Activated CD4-positive, alpha-beta memory T cell treated with anti-CD3 and anti-CD28 coated beads for 36 hours (primary cell): ENCODE data around the gene ENC1. TPM values are rescaled to one million over a fixed set of nuclear protein-coding genes. Genes with fewer than 3 reads are reported as not detected.

Source experiments
- CTCF ChIA-PET: fragments of 350-600 bp; sonication (Branson Sonifier 250); formaldehyde crosslinking; loops from one replicate; lab custom pipeline; 2021; ENCODE audit warnings: antibody characterized with exemption, inconsistent platforms; lab: Charles Lee
- POLR2A ChIA-PET: fragments of 350-600 bp; sonication (Branson Sonifier 250); formaldehyde crosslinking; loops from one replicate; lab custom pipeline; 2021; ENCODE audit warnings: antibody characterized with exemption; lab: Charles Lee
- DNase-seq: peaks from one replicate; pipeline ENCODE4 v3.0.0-alpha.2; 2020
- H3K27ac Mint-ChIP-seq: one replicate; pipeline ENCODE4 v1.8.0; 2021; ENCODE audit warnings: mixed read lengths
- H3K27me3 Mint-ChIP-seq: one replicate; pipeline ENCODE4 v1.8.0; 2021; ENCODE audit warnings: mixed read lengths
- H3K36me3 Mint-ChIP-seq: one replicate; pipeline ENCODE4 v1.8.0; 2021; ENCODE audit warnings: mixed read lengths
- H3K4me1 Mint-ChIP-seq: one replicate; pipeline ENCODE4 v1.8.0; 2021; ENCODE audit warnings: low read depth, mixed read lengths
- H3K4me3 Mint-ChIP-seq: one replicate; pipeline ENCODE4 v1.8.0; 2021; ENCODE audit warnings: mild to moderate bottlenecking, mixed read lengths
- H3K9me3 Mint-ChIP-seq: one replicate; pipeline ENCODE4 v1.8.0; 2021; ENCODE audit warnings: mixed read lengths
- intact Hi-C: fragments of 100-400 bp; cut with micrococcal nuclease; formaldehyde crosslinking; loops from one replicate; pipeline ENCODE4 v1.15.1; 2023
- total RNA-seq, 2 experiments: library from RNA; stranded (reverse); gene quantifications; one replicate each; pipeline ENCODE4 v1.2.3, GENCODE V29; 2021

Gene ENC1
- total RNA-seq, 2 experiments from 2014 or later: 0.29 to 0.44 TPM

DNA sequence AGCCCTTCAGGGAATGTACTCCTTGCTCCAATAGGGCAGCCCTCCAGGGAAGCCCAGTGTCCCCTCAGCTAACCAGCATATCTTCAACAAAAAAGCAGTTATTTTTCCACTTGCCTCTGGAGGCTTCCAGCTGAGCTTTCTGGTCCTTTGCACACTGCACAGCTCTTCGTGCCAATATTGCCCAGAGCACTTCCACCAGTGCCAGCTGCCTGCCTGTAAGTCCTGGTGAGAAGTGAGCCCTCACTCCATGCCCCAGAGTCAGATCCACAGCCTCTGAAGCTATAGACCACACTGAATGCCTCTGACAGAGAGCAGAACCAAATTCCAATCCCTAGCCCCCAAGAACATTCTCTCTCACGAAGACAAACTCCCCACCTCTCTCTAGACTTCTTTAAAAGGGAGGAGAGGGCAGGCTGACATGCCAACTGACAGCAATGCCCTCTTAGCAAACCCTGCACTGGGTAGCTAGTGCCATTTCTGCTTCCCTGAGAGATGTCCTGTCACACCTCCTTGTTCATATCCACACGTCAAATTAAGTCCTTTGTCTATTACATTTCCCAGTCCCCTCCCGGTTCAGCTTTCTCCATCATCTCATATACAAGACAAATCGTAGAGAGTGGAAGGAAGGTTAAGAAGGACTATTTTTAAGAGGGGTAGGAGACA, 31.8 kb upstream of the ENC1 start:
- DNase-seq: no peak
- no peaks in the 10 kb centered on the region for H3K4me1 Mint-ChIP-seq
- intact Hi-C loops: loop anchor here (10.0 kb wide), 1 partner anchor 592 kb away; no protein-coding TSS in a partner anchor
- H3K4me3 Mint-ChIP-seq: no peak overlapping the region
- CTCF ChIA-PET: interaction anchor here (0.8 to 1.2 kb wide), 2 partner anchors 40 to 610 kb away, joined by 3 read pairs; no protein-coding TSS in a partner anchor
- POLR2A ChIA-PET: no interaction called here
- H3K27ac Mint-ChIP-seq: no peak overlapping the region
- peaks cover 9% of the 10 kb centered on the region for H3K27me3 Mint-ChIP-seq
- H3K36me3 Mint-ChIP-seq: no peaks in the 10 kb centered on the region
- no peaks in the 10 kb centered on the region for H3K9me3 Mint-ChIP-seq

DNA sequence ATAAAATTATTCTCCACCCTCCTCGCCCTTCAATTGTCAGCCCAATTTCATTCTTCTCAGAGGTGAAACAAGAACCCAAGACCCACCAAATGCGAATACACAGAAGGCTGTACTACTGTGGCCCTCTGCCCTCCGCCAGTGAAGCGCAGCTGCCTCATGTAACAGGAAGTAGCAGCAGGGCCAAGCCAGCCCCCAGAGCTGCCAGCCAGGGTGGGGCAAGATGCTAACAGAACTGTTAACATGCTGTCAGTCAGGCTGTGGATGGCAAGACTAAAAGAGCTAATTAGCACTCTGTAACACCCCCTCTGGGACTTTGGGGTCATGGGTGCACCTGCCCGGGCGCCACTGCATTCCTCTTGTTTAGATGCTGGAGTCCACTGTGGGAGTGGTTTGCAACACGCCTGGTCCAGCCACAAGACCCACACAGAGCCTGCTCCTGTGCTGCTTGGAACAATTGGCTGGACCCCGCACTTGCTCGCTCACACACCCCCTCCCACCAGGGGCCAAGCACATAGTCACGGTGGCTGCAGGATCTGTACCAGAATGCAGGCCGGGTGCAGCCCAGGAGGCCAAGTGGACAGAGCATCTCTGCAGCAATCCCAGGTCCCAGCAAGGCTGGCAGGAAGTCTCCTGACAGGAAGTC, 30.0 kb upstream of the ENC1 start:
- H3K9me3 Mint-ChIP-seq: no peaks in the 10 kb centered on the region
- ChIA-PET POLR2A (no interaction called here), CTCF (no interaction called here)
- H3K36me3 Mint-ChIP-seq: no peaks in the 10 kb centered on the region
- H3K27ac Mint-ChIP-seq: no peak overlapping the region
- intact Hi-C loops: loop anchor here (10.0 kb wide), 1 partner anchor 594 kb away; no protein-coding TSS in a partner anchor
- H3K4me3 Mint-ChIP-seq: no peak overlapping the region
- DNase-seq: no peak
- no peaks in the 10 kb centered on the region for H3K4me1 Mint-ChIP-seq
- peaks cover 9% of the 10 kb centered on the region for H3K27me3 Mint-ChIP-seq

DNA sequence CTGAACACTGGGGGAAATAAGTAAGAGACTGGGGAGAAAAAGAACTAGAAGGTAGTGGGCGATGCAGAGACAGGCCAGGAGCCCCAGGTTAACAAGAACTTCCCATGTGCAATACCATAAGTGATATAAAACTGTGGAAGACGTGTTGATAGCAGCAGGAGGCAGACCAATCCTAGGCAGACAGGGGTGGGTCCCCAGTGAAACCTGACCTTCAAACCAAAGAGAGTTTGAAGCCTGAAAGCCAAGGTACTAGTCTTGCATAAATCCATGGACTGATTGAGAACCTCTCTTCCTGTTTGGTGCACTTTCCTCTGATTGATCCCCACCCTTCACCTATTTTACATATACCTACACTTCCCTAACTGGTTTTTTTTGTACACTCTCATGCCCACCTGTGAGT, 29.3 kb upstream of the ENC1 start:
- Mint-ChIP-seq H3K9me3 (no peaks in the 10 kb centered on the region), H3K36me3 (no peaks in the 10 kb centered on the region), H3K27ac (no peak overlapping the region), H3K4me1 (no peaks in the 10 kb centered on the region), H3K27me3 (peaks cover 9% of the 10 kb centered on the region), H3K4me3 (no peak overlapping the region)
- intact Hi-C loops: loop anchor here (10.0 kb wide), 1 partner anchor 595 kb away; no protein-coding TSS in a partner anchor
- ChIA-PET CTCF (no interaction called here), POLR2A (no interaction called here)
- no peak for DNase-seq

DNA sequence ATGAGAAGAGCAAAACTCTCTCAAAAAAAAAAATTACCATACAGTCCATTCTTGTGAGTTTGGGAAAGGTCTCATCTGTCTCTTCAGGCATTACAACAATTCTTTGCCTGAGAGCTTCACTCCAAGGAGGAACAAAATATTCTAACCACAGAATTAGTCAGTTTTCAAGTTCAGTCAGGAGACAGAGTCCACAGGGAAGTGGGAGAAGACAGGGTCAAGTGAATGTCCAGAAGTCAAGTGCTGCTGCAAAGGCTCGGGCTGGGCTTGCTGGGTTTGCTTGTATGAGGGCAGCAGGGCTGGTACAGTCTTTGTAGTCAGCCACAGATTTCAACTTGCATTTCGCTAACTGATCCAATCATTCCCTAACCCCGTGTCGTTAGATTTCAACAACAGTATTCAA, 26.9 kb upstream of the ENC1 start:
- Mint-ChIP-seq H3K27ac (no peak overlapping the region), H3K4me1 (no peaks in the 10 kb centered on the region), H3K36me3 (no peaks in the 10 kb centered on the region), H3K4me3 (no peak overlapping the region), H3K27me3 (peaks cover 10% of the 10 kb centered on the region), H3K9me3 (no peaks in the 10 kb centered on the region)
- CTCF ChIA-PET: no interaction called here
- intact Hi-C loops: no loop called here
- DNase-seq: no peak
- POLR2A ChIA-PET: no interaction called here

DNA sequence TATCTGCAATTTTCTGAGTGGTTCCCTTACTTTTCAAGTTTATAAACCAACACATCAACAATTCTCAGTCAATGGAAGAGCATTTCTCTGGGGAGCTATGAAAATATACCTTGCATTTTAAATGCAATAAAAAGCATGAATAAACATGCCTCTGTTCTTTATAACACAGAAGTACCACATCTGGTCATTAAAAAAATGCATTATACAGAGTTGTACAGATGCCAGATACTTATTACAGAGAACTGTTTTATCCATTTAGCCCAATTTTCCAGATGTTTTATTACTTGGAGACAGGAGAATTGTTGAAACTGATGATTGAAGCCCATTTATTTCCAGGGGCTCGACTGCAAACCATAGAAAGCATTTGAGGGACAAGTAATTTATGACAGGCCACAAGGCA, 25.3 kb upstream of the ENC1 start:
- no peaks in the 10 kb centered on the region for H3K4me1 Mint-ChIP-seq
- ChIA-PET CTCF (no interaction called here), POLR2A (no interaction called here)
- no peak overlapping the region for H3K4me3 Mint-ChIP-seq
- H3K36me3 Mint-ChIP-seq: no peaks in the 10 kb centered on the region
- DNase-seq: no peak
- intact Hi-C loops: no loop called here
- no peak overlapping the region for H3K27ac Mint-ChIP-seq
- H3K9me3 Mint-ChIP-seq: no peaks in the 10 kb centered on the region
- peaks cover 12% of the 10 kb centered on the region for H3K27me3 Mint-ChIP-seq

DNA sequence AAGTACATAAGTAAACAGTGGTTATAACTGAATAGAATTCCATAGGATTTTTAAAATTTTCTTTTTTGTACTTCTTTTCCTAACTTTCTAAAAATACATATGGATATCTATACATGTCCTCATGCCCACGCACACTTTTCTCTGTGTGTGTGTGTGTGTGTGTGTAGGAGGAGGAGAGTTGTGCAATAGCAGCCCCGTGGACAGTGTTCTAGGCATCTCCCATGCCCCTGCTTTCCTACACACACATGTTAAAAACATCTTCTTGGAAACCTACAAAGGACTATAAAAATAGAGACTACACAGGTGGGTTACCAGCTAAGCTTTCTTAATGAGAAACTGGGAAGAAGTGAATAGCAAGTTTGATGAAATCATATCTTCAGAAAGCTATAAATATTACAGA, 24.7 kb upstream of the ENC1 start:
- Mint-ChIP-seq H3K27me3 (peaks cover 15% of the 10 kb centered on the region), H3K9me3 (no peaks in the 10 kb centered on the region), H3K27ac (no peak overlapping the region), H3K4me3 (no peak overlapping the region), H3K4me1 (no peaks in the 10 kb centered on the region), H3K36me3 (no peaks in the 10 kb centered on the region)
- ChIA-PET CTCF (no interaction called here), POLR2A (no interaction called here)
- intact Hi-C loops: no loop called here
- DNase-seq: no peak

DNA sequence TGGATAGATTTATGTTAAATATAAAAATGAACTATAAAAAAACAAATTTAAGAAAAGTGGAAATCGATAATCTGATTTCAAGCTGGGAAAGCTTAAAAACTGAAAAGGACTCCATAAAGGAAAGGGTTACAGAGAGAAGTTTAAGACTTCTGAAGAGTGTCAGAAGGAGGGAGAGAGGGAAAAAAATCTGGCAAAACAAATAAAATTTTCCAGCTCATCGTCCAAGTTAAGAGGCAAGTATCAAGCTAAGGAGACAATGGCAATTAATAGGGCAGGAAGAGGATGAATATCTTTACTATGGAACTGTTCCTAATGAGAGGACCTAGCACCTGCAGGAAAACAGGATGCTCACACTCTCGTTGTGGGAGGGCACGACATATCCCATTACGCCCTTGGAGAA, 24.0 kb upstream of the ENC1 start:
- POLR2A ChIA-PET: no interaction called here
- no peak for DNase-seq
- CTCF ChIA-PET: no interaction called here
- intact Hi-C loops: no loop called here
- H3K36me3 Mint-ChIP-seq: no peaks in the 10 kb centered on the region
- H3K4me1 Mint-ChIP-seq: no peaks in the 10 kb centered on the region
- H3K27ac Mint-ChIP-seq: no peak overlapping the region
- H3K27me3 Mint-ChIP-seq: peaks cover 13% of the 10 kb centered on the region
- no peak overlapping the region for H3K4me3 Mint-ChIP-seq
- H3K9me3 Mint-ChIP-seq: no peaks in the 10 kb centered on the region

DNA sequence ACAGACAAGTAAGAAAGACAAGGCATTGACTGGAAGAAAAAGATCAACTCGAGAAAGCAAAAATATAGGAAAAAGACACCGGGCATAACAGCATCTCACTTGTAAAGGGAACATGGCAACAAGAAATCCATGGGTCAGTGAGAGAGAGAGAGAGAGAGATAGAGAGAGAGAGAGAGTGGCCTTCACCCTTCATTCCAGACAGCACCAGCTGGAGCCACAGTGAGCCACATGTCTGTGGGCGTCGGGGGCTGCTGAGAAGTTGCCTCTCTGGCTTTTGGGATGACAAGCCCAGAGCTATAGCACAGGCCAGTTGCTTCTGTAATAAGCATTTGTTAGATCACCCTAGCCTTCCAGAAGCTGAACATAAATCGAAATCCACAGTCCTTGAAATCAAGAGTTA, 20.3 kb upstream of the ENC1 start:
- Mint-ChIP-seq H3K9me3 (no peaks in the 10 kb centered on the region), H3K4me1 (no peaks in the 10 kb centered on the region), H3K27ac (no peak overlapping the region), H3K4me3 (no peak overlapping the region), H3K36me3 (no peaks in the 10 kb centered on the region), H3K27me3 (peaks cover 13% of the 10 kb centered on the region)
- CTCF ChIA-PET: interaction anchor here (3.4 kb wide), 1 partner anchor 11 kb away, joined by 11 read pairs; no protein-coding TSS in a partner anchor
- DNase-seq: no peak
- POLR2A ChIA-PET: no interaction called here
- intact Hi-C loops: no loop called here

DNA sequence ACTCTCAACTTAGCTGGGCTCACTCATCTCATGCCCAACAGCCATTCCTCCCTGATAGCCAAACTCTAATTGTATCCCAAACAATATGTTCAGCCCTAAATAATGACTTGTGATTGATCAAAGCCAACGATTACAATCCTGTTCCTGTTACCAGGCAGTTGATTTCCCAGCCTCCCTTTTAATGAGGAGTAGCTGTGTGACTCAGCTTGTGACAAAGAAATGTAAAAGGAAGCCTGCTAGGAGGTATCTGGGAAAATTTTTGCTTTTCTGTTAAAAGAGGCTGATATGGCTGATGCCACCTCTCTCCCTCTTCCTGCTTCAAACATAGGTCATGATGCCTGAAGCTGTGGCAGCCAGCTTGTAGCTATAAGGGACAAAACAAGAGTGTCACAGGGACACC, 19.6 kb upstream of the ENC1 start:
- Mint-ChIP-seq H3K4me1 (no peaks in the 10 kb centered on the region), H3K4me3 (no peak overlapping the region), H3K27ac (no peak overlapping the region), H3K36me3 (no peaks in the 10 kb centered on the region), H3K9me3 (no peaks in the 10 kb centered on the region), H3K27me3 (peaks cover 13% of the 10 kb centered on the region)
- intact Hi-C loops: no loop called here
- DNase-seq: no peak
- POLR2A ChIA-PET: no interaction called here
- CTCF ChIA-PET: interaction anchor here (3.4 kb wide), 1 partner anchor 11 kb away, joined by 11 read pairs; no protein-coding TSS in a partner anchor

DNA sequence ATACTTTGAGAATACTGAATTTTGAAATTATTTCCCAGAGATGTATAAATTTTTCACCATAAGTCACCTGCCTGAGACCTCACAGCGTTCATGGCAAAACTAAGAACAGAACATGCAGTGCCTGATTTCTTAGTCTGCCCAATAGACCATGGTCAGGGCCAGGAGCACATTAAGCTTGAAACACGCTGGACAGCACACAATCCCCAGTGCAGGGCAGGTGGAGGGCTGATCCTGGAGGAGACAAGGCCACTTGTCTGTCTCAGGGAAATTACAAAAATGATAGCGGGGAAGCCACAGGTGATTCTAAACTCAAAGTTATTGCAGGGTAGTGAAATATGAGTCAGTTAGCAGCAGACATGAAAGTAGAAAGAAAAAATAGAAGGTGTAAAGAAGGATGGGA, 18.6 kb upstream of the ENC1 start:
- POLR2A ChIA-PET: no interaction called here
- no peak for DNase-seq
- peaks cover 13% of the 10 kb centered on the region for H3K27me3 Mint-ChIP-seq
- CTCF ChIA-PET: interaction anchor here (3.4 kb wide), 1 partner anchor 10 kb away, joined by 11 read pairs; no protein-coding TSS in a partner anchor
- H3K27ac Mint-ChIP-seq: no peak overlapping the region
- intact Hi-C loops: no loop called here
- H3K36me3 Mint-ChIP-seq: no peaks in the 10 kb centered on the region
- no peak overlapping the region for H3K4me3 Mint-ChIP-seq
- no peaks in the 10 kb centered on the region for H3K4me1 Mint-ChIP-seq
- H3K9me3 Mint-ChIP-seq: no peaks in the 10 kb centered on the region

DNA sequence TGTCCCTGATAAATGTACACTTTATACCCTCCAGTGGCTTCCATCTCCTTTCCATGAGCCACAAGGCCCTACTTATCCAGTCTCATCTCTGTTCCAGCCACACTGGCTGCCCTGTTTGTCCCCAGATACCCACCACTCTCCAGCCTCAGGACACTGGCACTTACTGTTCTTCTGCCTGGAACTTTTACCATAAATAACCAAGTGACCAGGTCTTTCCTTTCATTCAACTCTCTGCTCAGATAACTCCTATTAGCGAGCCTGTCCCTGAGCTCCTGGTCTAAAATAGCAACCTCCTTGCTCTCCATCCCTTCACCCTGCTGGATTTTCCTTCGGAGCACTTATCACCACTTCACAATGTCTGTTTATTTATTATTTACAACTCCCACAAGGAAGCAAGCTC, 16.6 kb upstream of the ENC1 start:
- Mint-ChIP-seq H3K36me3 (no peaks in the 10 kb centered on the region), H3K27ac (no peak overlapping the region), H3K27me3 (peaks cover 7% of the 10 kb centered on the region), H3K4me1 (no peaks in the 10 kb centered on the region), H3K9me3 (no peaks in the 10 kb centered on the region), H3K4me3 (no peak overlapping the region)
- POLR2A ChIA-PET: no interaction called here
- CTCF ChIA-PET: interaction anchor here (1.8 to 3.4 kb wide), 2 partner anchors 8 to 755 kb away, joined by 6 to 11 read pairs; no protein-coding TSS in a partner anchor
- intact Hi-C loops: no loop called here
- DNase-seq: no peak

DNA sequence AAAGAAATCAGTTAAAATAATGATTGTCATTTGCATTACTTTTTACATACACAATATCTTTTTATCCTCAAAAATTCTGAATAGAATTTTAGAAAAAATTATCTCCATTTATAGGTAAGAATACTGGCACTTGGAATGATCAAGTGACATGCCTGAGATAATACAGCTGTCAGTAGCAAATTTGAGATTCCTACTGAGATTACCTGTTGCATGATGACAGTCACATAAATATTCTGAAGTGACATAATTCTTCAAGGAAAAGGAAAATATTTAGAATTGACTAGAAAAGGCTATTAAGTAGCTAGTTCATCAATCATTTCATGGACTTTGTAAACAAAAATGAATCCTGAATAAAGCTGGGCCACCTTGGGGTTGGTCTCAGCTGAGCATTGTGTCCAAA, 15.2 kb upstream of the ENC1 start:
- H3K4me1 Mint-ChIP-seq: no peaks in the 10 kb centered on the region
- intact Hi-C loops: no loop called here
- H3K9me3 Mint-ChIP-seq: no peaks in the 10 kb centered on the region
- CTCF ChIA-PET: no interaction called here
- no peaks in the 10 kb centered on the region for H3K36me3 Mint-ChIP-seq
- peaks cover 5% of the 10 kb centered on the region for H3K27me3 Mint-ChIP-seq
- no peak for DNase-seq
- H3K27ac Mint-ChIP-seq: no peak overlapping the region
- POLR2A ChIA-PET: no interaction called here
- H3K4me3 Mint-ChIP-seq: no peak overlapping the region

DNA sequence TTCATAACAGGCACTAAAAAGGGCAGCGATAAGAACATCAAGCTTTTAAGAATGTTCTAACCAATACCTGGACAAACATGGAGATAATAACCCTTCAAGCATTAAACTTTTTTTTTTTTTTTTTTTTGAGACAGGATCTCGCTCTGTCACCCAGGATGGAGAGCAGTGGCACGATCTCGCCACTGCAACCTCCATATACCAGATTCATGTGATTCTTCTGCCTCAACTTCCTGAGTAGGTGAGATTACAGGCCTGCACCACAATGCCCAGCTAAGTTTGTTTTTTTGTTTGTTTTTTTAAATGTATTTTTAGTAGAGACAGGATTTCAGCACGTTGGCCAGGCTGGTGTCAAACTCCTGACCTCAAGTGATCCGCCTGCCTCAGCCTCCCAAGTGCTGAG, 14.7 kb upstream of the ENC1 start:
- Mint-ChIP-seq H3K4me3 (no peak overlapping the region), H3K36me3 (no peaks in the 10 kb centered on the region), H3K9me3 (no peaks in the 10 kb centered on the region), H3K4me1 (no peaks in the 10 kb centered on the region), H3K27ac (no peak overlapping the region), H3K27me3 (peaks cover 6% of the 10 kb centered on the region)
- DNase-seq: no peak
- ChIA-PET CTCF (no interaction called here), POLR2A (no interaction called here)
- intact Hi-C loops: no loop called here
